HepG2 (cell line): ENCODE data around the gene KCNQ5. TPM values are rescaled to one million over a fixed set of nuclear protein-coding genes. Genes with fewer than 3 reads are reported as not detected.

Experiments
- ATAC-seq: fragments of 200-7000 bp; cut with Tn5 transposase; 3 replicates; pipeline ENCODE4 v1.9.1; 2020; ENCODE audit warnings: mild to moderate bottlenecking, moderate library complexity
- BruUV-seq: library from RNA; stranded (reverse); fragments of 400-500 nt; replicated peaks from 2 replicates; lab custom pipeline; 2021; lab: Mats Ljungman, UMichigan
- CTCF ChIA-PET: fragments of 300-600 bp; formaldehyde crosslinking; extraction: SDS; loops from one replicate; lab custom pipeline; 2021; ENCODE audit warnings: low total read pairs, inconsistent platforms, low intra/inter-chr PET ratio; lab: Yijun Ruan, JAX
- POLR2A ChIA-PET: fragments of 350-600 bp; sonication (Branson Sonifier 250); formaldehyde crosslinking; loops from one replicate; lab custom pipeline; 2020; ENCODE audit warnings: antibody characterized with exemption, inconsistent platforms; lab: Yijun Ruan, JAX
- DNase-seq: peaks from one replicate; pipeline ENCODE4 v3.0.0-alpha.2; 2015; ENCODE audit warnings: low spot score
- FAIRE-seq: peaks from 3 replicates; lab custom pipeline; 2011; peaks lifted over from hg19 to GRCh38; lab: Jason Lieb, UNC
- H2AFZ ChIP-seq: one replicate; pipeline ENCODE4 v1.6.1; 2011; ENCODE audit warnings: low read length, inconsistent platforms
- H3K27ac ChIP-seq: fragments of 300-600 bp; 3 replicates; pipeline ENCODE4 v1.8.0; 2011; ENCODE audit warnings: mixed run types, mild to moderate bottlenecking, mixed read lengths, low read length, inconsistent platforms; ENCODE audit not compliant: insufficient read depth; ENCODE audit errors: extremely low read length
- H3K27me3 ChIP-seq, 2 experiments: fragments of 200-600 bp in 1 of 2; 2 replicates in 1 of 2; 3 replicates in 1 of 2; pipeline versions ENCODE4 v1.6.0 to v1.8.0; 2011; ENCODE audit warnings: low read length in 2 of 2, mild to moderate bottlenecking in 2 of 2, moderate library complexity in 2 of 2, inconsistent platforms in 1 of 2; ENCODE audit not compliant: insufficient read depth in 2 of 2, control insufficient read depth in 1 of 2
- H3K36me3 ChIP-seq, 2 experiments: fragments of 200-600 bp in 1 of 2; replicated peaks in 1 of 2; 2 replicates in 1 of 2; 3 replicates in 1 of 2; pipeline versions ENCODE4 v1.5.1 to v1.8.0; 2011; ENCODE audit warnings: low read length in 2 of 2, inconsistent platforms in 1 of 2; ENCODE audit not compliant: insufficient read depth in 2 of 2, control insufficient read depth in 1 of 2
- H3K4me1 ChIP-seq: 2 replicates; pipeline ENCODE4 v1.5.1; 2012; ENCODE audit warnings: low read length, inconsistent platforms; ENCODE audit not compliant: insufficient read depth
- H3K4me2 ChIP-seq: 2 replicates; pipeline ENCODE4 v1.6.0; 2011; ENCODE audit warnings: low read depth, low read length, inconsistent platforms
- H3K4me3 ChIP-seq, 3 experiments: fragments of 200-600 bp in 1 of 3; sonication (generic), shearing (Covaris generic) in 1 of 3; replicated peaks in 1 of 3; 2 replicates each; pipeline ENCODE4 v1.5.1; 2011 to 2016; ENCODE audit warnings: low read length in 3 of 3, inconsistent platforms in 2 of 3, low read depth in 2 of 3, mild to moderate bottlenecking in 2 of 3, control low read depth in 1 of 3, mixed read lengths in 1 of 3; ENCODE audit not compliant: insufficient read depth in 1 of 3
- H3K79me2 ChIP-seq: one replicate; pipeline ENCODE4 v1.6.1; 2011; ENCODE audit warnings: low read length, inconsistent platforms; ENCODE audit not compliant: insufficient read depth
- H3K9ac ChIP-seq: 2 replicates; pipeline ENCODE4 v1.6.0; 2011; ENCODE audit warnings: mild to moderate bottlenecking, low read depth, low read length, inconsistent platforms; ENCODE audit not compliant: insufficient read depth
- H3K9me3 ChIP-seq: 2 replicates; pipeline ENCODE4 v1.5.1; 2012; ENCODE audit warnings: mild to moderate bottlenecking, low read length
- H4K20me1 ChIP-seq: 2 replicates; pipeline ENCODE4 v1.6.0; 2011; ENCODE audit warnings: inconsistent platforms, mild to moderate bottlenecking, low read length, moderate library complexity; ENCODE audit not compliant: insufficient read depth
- DPF2 ChIP-seq: sonication (generic); formaldehyde crosslinking; IDR thresholded peaks from 2 replicates; pipeline ENCODE4 v1.4.0; 2020; ENCODE audit warnings: mild to moderate bottlenecking, low read depth, missing genetic modification reagents, borderline replicate concordance
- FOXO4 ChIP-seq: sonication (generic); formaldehyde crosslinking; conservative IDR thresholded peaks from 2 replicates; pipeline ENCODE4 v1.8.1; 2023; ENCODE audit warnings: missing genetic modification reagents
- PCBP2 ChIP-seq: fragments of 200-400 bp; formaldehyde crosslinking; optimal IDR thresholded peaks from 2 replicates; pipeline ENCODE3; 2018; ENCODE audit warnings: low read length, low read depth; ENCODE audit not compliant: poor library complexity, severe bottlenecking
- SKI ChIP-seq: fragments of 450-650 bp; IDR thresholded peaks from one replicate; pipeline ENCODE4 v1.6.1; 2018; ENCODE audit warnings: mild to moderate bottlenecking; ENCODE audit not compliant: partially characterized antibody
- SMARCE1 ChIP-seq: fragments of 450-650 bp; IDR thresholded peaks from 2 replicates; pipeline ENCODE4 v1.6.1; 2017; ENCODE audit warnings: borderline replicate concordance
- SOX5 ChIP-seq: IDR thresholded peaks from 2 replicates; pipeline ENCODE4 v1.6.1; 2016; ENCODE audit warnings: borderline replicate concordance
- TGIF2 ChIP-seq: IDR thresholded peaks from 2 replicates; pipeline ENCODE4 v1.6.1; 2016; ENCODE audit warnings: control low read depth, missing compliant biosample characterization
- WIZ ChIP-seq: sonication (generic); formaldehyde crosslinking; IDR thresholded peaks from 2 replicates; pipeline ENCODE4 v1.5.1; 2020; ENCODE audit warnings: mild to moderate bottlenecking, missing genetic modification reagents
- ZNF441 ChIP-seq: sonication (generic); formaldehyde crosslinking; IDR thresholded peaks from 2 replicates; pipeline ENCODE4 v1.7.0; 2021; ENCODE audit warnings: missing genetic modification reagents, borderline replicate concordance
- ZNF569 ChIP-seq: sonication (generic); formaldehyde crosslinking; IDR thresholded peaks from 2 replicates; pipeline ENCODE4 v1.5.0; 2020; ENCODE audit warnings: mild to moderate bottlenecking, missing genetic modification reagents, moderate library complexity, borderline replicate concordance
- WGBS: methylation state at CpG from one replicate; pipeline ENCODE4 v1.1.6; 2017; ENCODE audit warnings: low lambda C conversion rate; 5-methylcytosine and 5-hydroxymethylcytosine counted together
- in situ Hi-C: cut with HindIII; loops from 2 replicates; pipeline ENCODE4 v1.10.0; 2017; ENCODE audit warnings: low pct_unique_long_range_greater_than_20kb; ENCODE audit not compliant: extremely low pct_ligation_motif_present
- intact Hi-C: fragments of 100-400 bp; cut with micrococcal nuclease; formaldehyde crosslinking; loops from one replicate; pipeline ENCODE4 v1.10.0; 2022; ENCODE audit not compliant: unreplicated experiment
- polyA plus RNA-seq, 8 experiments: library from polyadenylated mRNA; depleted of rRNA in 3 of 8; stranded (reverse) in 7 of 8; unstranded in 1 of 8; fragments of >200 nt; fragmentation: Illumina TruSeq in 4 of 8; extraction: Trizol in 4 of 8; gene quantifications; 2 replicates each; pipeline versions ENCODE4 v1.2.1 to v1.2.3, GENCODE V29; 2011 to 2016; ENCODE audit warnings: low read depth in 4 of 8, missing spikeins in 1 of 8, mixed read lengths in 1 of 8; ENCODE audit not compliant: insufficient read depth in 1 of 8
- total RNA-seq, 5 experiments: library from RNA; depleted of rRNA; stranded (reverse); fragments of >200 nt; fragmentation: Illumina TruSeq; extraction: Trizol; gene quantifications; 2 replicates each; pipeline ENCODE4 v1.2.3, GENCODE V29; 2016; ENCODE audit warnings: low read depth in 1 of 5
- TF ChIP-seq, protein P1 (sequence below): IDR thresholded peaks from 2 replicates; pipeline ENCODE4 v1.6.1; 2016

Gene KCNQ5
- total and polyA plus RNA-seq, 2 of the 13 experiments (the other 11 are each of a cell fraction or from before 2014, with no cell fraction given): 0.04 TPM; not detected in 1

DNA sequence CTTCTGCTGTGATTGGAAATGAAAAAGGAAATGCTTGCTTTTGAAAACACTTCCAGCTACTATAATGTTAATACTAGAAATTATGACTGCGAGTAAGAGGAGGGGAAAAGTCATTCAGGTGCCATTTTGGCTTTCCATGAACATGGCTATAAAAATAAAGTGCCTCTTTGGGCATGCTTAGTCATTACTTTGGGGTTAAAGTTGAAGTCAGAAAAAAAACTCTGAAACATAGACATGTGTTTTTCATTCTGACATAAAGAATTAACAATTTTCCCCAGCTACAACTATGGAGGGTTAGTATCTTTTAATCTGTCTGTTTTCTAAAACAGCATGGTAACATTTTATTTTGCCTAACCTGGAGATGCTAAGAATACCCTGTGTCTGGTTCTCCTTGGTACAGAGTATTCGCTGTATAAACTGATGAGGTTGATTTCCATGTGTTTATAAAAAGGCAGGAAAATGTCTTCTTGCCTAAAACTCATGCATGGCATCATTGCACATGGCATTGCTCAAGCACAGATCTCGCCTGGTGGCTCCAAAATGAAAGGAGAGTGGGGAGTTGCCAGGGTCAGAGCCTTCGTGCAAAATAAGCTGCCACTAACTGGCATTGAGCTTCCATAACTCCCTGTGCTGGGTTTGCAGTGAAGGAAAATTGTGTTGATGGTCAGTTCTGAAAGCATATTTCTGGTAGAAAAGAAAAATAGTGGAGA, 188.9 kb downstream of the KCNQ5 start:
- H3K9me3 ChIP-seq: no peaks in the 10 kb centered on the region
- no peak for FAIRE-seq
- no peaks in the 10 kb centered on the region for H3K79me2 ChIP-seq
- ChIA-PET POLR2A (no interaction called here), CTCF (no interaction called here)
- H3K9ac ChIP-seq: no peak overlapping the region
- no peak for DNase-seq
- BruUV-seq: no TSS peak
- in situ Hi-C loops: no loop called here
- H3K4me2 ChIP-seq: no peak overlapping the region
- no peaks in the 10 kb centered on the region for H4K20me1 ChIP-seq
- no peak overlapping the region for H2AFZ ChIP-seq
- H3K4me1 ChIP-seq: no peaks in the 10 kb centered on the region
- H3K4me3 ChIP-seq: no peak overlapping the region
- no peak for TF ChIP-seq SOX5 (CRISPR knock-in tag)
- TF ChIP-seq ZNF441 (CRISPR knock-in tag): no peak
- TF ChIP-seq, protein P1, sequence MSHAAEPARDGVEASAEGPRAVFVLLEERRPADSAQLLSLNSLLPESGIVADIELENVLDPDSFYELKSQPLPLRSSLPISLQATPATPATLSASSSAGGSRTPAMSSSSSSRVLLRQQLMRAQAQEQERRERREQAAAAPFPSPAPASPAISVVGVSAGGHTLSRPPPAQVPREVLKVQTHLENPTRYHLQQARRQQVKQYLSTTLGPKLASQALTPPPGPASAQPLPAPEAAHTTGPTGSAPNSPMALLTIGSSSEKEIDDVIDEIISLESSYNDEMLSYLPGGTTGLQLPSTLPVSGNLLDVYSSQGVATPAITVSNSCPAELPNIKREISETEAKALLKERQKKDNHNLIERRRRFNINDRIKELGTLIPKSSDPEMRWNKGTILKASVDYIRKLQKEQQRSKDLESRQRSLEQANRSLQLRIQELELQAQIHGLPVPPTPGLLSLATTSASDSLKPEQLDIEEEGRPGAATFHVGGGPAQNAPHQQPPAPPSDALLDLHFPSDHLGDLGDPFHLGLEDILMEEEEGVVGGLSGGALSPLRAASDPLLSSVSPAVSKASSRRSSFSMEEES (CRISPR knock-in tag): no peak
- no peak for TF ChIP-seq TGIF2 (CRISPR knock-in tag)
- no peak for TF ChIP-seq SKI
- TF ChIP-seq SMARCE1: no peak
- no peak for TF ChIP-seq DPF2 (CRISPR knock-in tag)
- no peak for TF ChIP-seq ZNF569 (CRISPR knock-in tag)
- no peak for TF ChIP-seq PCBP2
- no peak for TF ChIP-seq WIZ (CRISPR knock-in tag)
- no peak for TF ChIP-seq FOXO4
- no peaks in the 10 kb centered on the region for H3K36me3 ChIP-seq
- no peak overlapping the region for H3K27ac ChIP-seq
- ATAC-seq: no peak
- no peaks in the 10 kb centered on the region for H3K27me3 ChIP-seq
- WGBS: 1% methylated on average over 4 of the region's 4 CpGs
- intact Hi-C loops: no loop called here
